HTR-8/SVneo (cell line): ENCODE results near the gene PPP1R9B.

Source experiments
- DNase-seq: peaks from one replicate; pipeline ENCODE4 v3.0.0; 2011; ENCODE audit warnings: low spot score, mixed read lengths; ENCODE audit not compliant: insufficient read length
- FAIRE-seq: peaks from 2 replicates; lab custom pipeline; 2011; peaks lifted over from hg19 to GRCh38; lab: Jason Lieb, UNC

Gene PPP1R9B

GRCh38 chr17:50099003-50099402, 51.5 kb downstream of the PPP1R9B start:
- DNase-seq = no peak
- FAIRE-seq = no peak

- DNase-seq (no peak), FAIRE-seq (no peak)
Observed at GRCh38 chr17:50098583-50098982, 51.9 kb downstream of the PPP1R9B start.

GRCh38 chr17:50097926-50098325, 52.6 kb downstream of the PPP1R9B start:
- FAIRE-seq (no peak), DNase-seq (no peak)

DNA sequence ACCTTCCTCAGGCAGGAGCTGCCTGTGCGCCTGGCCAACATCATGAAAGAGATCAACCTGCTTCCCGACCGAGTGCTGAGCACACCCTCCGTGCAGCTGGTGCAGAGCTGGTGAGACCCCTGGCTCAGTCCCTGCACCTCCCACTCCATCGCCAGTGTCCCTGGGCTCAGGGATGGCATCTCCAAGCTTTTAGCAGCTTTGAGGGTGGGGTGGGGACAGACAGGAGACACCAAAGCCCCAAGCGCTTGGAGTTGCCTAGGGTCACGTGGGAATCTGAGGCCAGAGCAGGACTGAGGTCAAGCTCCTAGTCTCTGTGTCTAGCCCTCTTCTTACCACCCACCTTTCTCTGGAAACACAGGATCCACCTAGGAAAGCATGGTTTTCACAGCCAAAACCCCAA, 53.0 kb downstream of the PPP1R9B start:
- no peak for FAIRE-seq
- no peak for DNase-seq

DNA sequence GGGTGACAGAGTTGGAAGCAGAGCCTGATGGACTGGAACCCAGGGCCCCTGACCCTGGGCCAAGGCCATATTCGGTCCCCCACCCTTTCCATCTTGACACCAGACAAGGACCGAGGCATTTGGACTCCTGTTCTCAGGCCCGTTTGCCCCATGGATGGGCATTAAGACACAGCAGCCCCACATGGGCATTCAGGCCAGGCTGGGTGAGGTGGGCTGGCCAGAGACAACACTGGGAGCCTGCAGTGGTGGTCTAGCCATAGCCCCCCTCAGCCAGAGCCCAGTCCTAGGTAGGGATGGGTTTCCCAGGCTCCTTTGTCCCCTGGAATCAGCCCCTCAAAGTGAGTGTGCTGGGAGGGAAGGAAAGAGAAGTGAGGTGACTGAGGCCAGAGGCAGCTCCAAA, 53.7 kb downstream of the PPP1R9B start:
- FAIRE-seq (no peak), DNase-seq (no peak)

DNA sequence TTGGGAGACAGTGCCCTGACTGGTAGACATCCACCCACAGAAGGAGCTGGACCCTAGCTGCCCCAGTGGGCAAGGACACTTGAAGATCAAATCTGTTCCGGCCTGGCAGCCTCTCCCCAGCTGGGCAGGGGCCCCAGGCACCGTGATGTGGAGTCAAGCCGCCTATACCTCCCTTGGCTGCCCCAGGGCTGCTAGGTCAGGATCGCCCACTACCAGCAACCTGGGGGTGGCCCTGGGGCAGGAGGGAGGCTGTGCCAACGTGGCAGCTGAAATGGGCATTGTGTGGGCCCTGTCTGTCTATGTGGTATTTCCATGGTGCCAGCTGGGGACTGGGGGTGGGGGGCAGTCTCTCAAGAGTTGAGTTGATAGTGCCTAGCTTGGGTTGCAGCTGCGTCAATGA, 54.4 kb downstream of the PPP1R9B start:
- no peak for DNase-seq
- peak; percentile 69 for FAIRE-seq

DNA sequence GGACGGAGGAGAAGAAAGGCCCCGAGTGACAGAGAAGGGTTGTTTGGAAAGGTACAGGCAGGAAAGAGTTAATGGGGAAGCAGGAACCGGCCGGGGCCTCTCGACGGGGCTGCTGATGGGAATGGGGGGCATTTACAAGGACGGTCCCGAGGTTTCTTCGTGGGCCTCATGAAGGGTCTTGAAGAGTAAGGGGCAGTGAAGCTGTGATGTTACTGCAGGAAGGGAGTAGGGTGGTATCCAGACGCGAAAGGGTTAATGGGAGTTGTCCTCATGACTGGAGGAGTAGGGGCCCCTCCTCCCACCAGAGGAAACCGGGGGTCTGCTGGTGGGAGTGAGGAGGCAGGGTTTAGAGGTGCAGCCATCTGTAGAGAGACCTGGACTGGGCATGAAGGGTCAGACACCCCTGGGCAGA, 54.8 kb downstream of the PPP1R9B start:
- FAIRE-seq (peak; percentile 85), DNase-seq (no peak)

DNA sequence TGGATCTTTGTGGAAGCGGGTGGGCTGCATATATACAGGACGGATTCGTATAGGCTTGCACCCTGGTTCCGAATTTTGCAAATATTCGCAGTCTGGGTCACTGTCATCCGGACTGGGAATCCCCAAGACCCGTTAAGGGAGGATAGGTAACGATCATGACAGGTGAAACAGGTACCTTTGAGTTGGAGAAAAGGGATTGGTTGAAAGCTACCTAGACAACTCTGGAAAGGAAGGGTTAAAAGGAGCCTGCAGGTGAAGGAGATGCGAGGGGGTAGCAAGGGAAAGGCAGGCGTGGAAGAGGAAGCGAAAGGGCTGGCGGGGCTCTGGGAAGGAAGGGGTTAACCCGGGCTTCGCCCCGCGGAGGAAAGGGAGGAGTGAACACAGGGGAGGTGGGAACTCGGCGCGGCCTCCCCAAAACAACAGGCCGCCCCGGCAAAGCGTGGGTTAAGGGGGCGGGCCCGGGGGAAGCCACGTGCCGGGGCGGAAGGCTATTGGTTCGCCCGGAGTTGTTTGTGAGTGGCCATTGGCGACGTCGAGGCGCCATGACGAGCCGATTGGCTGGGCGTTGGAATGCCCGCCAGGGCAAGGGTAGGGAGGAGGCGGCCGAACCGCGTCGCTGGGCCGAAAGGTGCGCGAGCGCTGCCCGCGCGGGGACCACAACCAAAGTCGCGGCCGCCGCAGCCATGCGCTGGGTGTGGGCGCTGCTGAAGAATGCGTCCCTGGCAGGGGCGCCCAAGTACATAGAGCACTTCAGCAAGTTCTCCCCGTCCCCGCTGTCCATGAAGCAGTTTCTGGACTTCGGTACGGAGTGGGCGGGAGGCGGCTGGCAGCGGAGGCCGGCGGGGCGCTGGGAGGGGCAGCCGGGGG, 55.5 kb downstream of the PPP1R9B start, which contains the start of gene PDK2:
TSS of gene PDK2 (plus strand) at position 599 of the 867 bp plus-strand sequence. CDS start at position 684, 85 bp downstream.
- DNase-seq = peak; percentile 98
- FAIRE-seq = peak; percentile 98

- DNase-seq (peak; percentile 89), FAIRE-seq (no peak)
Observed at GRCh38 chr17:50094243-50094752, 56.2 kb downstream of the PPP1R9B start.

DNA sequence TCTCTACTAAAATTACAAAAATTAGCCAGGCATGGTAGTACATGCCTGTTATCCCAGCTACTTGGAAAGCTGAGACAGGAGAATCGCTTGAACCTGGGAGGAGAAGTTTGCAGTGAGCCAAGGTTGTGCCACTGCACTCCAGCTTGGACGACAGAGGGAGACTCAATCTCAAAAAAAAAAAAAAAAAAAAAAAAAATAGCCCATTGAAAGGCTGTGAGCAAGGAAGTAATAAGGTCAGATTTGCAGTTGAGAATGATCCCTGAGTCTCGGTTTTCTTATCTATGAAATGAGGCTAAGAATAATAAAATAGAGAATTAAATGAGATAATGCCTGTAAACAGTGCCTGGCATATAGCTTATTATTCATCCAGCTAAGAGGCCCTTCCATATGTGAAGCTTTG, 56.7 kb downstream of the PPP1R9B start:
- DNase-seq (no peak), FAIRE-seq (no peak)

GRCh38 chr17:50093246-50093645, 57.2 kb downstream of the PPP1R9B start:
- no peak for DNase-seq
- FAIRE-seq = no peak

- FAIRE-seq = no peak
- no peak for DNase-seq
Observed at GRCh38 chr17:50091918-50092285, 58.6 kb downstream of the PPP1R9B start.

DNA sequence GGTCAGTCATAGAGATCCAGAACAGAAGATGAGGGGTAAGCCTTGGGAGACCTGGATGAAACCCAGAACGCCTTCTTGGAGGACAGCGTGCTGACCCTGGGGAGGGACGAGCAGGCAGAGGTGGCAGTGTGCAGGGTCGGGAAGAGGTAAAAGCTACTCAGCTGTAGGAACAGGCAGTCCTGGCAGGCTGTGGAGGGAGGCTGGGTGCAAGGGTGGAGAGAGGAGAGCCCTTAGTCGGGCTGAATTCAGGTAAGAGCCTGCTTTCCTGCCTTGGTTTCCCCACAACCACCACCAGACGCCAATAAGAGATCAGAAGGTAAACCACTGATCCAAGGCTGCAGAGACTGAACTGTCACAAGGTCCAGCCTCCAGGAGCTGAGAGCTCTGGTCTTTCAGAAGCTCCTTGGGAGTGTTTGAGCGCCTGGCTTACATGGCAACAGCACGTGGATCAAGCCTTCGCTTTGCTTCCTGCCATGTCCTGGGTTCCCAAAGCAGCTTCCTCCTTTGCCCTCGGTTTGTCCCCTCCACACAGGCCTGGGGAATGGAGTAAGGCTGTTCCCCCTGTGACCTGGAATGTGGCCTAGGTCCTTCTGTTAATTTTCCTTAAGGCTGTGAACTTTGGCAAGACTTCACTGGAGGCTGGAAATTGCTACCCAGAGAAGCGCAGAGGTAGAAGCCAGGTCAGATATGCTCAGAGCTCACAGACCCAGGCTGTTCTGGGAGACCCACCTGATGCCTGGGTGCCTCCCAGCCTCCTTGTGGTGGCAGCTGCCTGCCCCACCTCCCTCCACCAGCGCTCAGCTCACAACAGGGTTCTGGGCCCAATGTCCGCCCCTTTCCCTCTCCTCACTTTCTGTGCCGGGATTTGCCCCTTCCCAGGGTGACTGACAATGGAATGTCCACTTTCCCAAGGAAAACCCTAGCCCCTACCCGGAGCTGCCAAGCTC, 59.2 kb downstream of the PPP1R9B start:
- DNase-seq = no peak
- no peak for FAIRE-seq

- no peak for FAIRE-seq
- DNase-seq = no peak
Observed at GRCh38 chr17:50090071-50090470, 60.4 kb downstream of the PPP1R9B start.

GRCh38 chr17:50088952-50089825, 61.3 kb downstream of the PPP1R9B start:
- FAIRE-seq (peak; percentile 60), DNase-seq (no peak)

GRCh38 chr17:50087912-50088405, 62.5 kb downstream of the PPP1R9B start:
- FAIRE-seq (no peak), DNase-seq (no peak)

DNA sequence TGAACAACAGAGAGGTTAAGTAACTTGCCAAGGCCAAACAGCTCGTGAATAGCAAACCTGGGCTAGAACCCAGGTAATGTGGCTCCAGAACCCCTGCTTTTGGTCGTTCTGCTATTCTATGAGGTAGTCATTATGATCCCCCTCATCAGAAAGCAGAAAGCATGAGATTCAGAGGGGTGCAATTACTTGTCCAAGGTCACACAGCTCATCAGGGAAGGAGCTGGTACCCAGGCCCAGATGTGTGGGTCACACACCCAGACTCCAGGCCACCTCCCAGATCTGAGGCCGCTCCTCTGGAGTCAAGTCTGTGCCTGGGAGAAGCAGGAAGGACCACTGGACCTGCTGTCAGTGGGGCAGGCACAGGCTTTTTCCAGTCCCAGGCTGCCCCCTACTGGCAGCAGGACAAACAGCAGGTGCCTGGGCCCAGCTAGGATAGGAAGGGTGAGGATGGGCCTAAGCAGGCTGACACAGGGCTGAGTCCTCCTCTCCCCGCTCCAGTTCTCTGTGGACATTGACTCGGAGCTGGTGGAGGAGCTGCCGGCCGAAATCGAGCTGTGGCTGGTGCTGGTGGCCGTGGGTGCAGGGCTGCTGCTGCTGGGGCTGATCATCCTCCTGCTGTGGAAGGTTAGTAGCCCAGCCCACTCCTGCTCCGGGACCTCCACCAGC, 63.1 kb downstream of the PPP1R9B start:
- FAIRE-seq (peak; percentile 95), DNase-seq (peak; percentile 91)
